HepG2 (cell line): ENCODE measurements around the gene KNL1. TPM values are rescaled to one million over a fixed set of nuclear protein-coding genes. Genes with fewer than 3 reads are reported as not detected.

Experiments
- ATF5 ChIP-seq: sonication (generic); formaldehyde crosslinking; IDR thresholded peaks from 2 replicates; pipeline ENCODE4 v1.4.0; 2020; ENCODE audit warnings: mild to moderate bottlenecking, low read depth, missing genetic modification reagents
- CBFB ChIP-seq: sonication (generic); formaldehyde crosslinking; IDR thresholded peaks from 2 replicates; pipeline ENCODE4 v1.4.0; 2020; ENCODE audit warnings: missing genetic modification reagents
- CBX1 ChIP-seq: IDR thresholded peaks from one replicate; pipeline ENCODE4 v1.6.1; 2016; ENCODE audit warnings: antibody characterized with exemption, low read depth
- E2F1 ChIP-seq: sonication (generic); formaldehyde crosslinking; IDR thresholded peaks from 2 replicates; pipeline ENCODE4 v1.5.0; 2020; ENCODE audit warnings: missing genetic modification reagents
- ESRRA ChIP-seq: sonication (generic); formaldehyde crosslinking; IDR thresholded peaks from 2 replicates; pipeline ENCODE4 v1.5.1; 2020; ENCODE audit warnings: mild to moderate bottlenecking, low read depth, missing genetic modification reagents
- HNF4G ChIP-seq, 2 experiments: sonication (generic) in 1 of 2; formaldehyde crosslinking in 1 of 2; IDR thresholded peaks; 2 replicates each; pipeline versions ENCODE4 v1.4.0 to v1.6.1; 2011 to 2020; ENCODE audit warnings: borderline replicate concordance in 2 of 2, low read depth in 2 of 2, mild to moderate bottlenecking in 2 of 2, low read length in 1 of 2, missing genetic modification reagents in 1 of 2, moderate library complexity in 1 of 2
- HNRNPH1 ChIP-seq: fragments of 200-400 bp; formaldehyde crosslinking; optimal IDR thresholded peaks from 2 replicates; pipeline ENCODE3; 2017; ENCODE audit warnings: mild to moderate bottlenecking, low read depth, low read length
- MAZ ChIP-seq, 2 experiments: sonication (generic) in 1 of 2; formaldehyde crosslinking in 1 of 2; IDR thresholded peaks; 2 replicates each; pipeline versions ENCODE4 v1.5.0 to v1.6.1; 2012 to 2020; ENCODE audit warnings: low read depth in 2 of 2, mild to moderate bottlenecking in 2 of 2, borderline replicate concordance in 1 of 2, improper control_type of control experiment in 1 of 2, low read length in 1 of 2, missing genetic modification reagents in 1 of 2, moderate library complexity in 1 of 2
- MLLT10 ChIP-seq: sonication (generic); formaldehyde crosslinking; IDR thresholded peaks from 2 replicates; pipeline ENCODE4 v1.4.0; 2020; ENCODE audit warnings: missing genetic modification reagents
- MTA3 ChIP-seq: sonication (generic); formaldehyde crosslinking; IDR thresholded peaks from 2 replicates; pipeline ENCODE4 v1.4.0; 2020; ENCODE audit warnings: missing genetic modification reagents
- PBX3 ChIP-seq: sonication (generic); formaldehyde crosslinking; IDR thresholded peaks from 2 replicates; pipeline ENCODE4 v1.8.1; 2023; ENCODE audit warnings: missing genetic modification reagents, inconsistent platforms, borderline replicate concordance
- RARG ChIP-seq: sonication (generic); formaldehyde crosslinking; IDR thresholded peaks from 2 replicates; pipeline ENCODE4 v1.4.0; 2020; ENCODE audit warnings: low read depth, mild to moderate bottlenecking, missing genetic modification reagents
- SMC3 ChIP-seq: IDR thresholded peaks from 2 replicates; pipeline ENCODE4 v1.6.1; 2011; ENCODE audit warnings: low read length, improper control_type of control experiment
- SRY ChIP-seq: sonication (generic); formaldehyde crosslinking; IDR thresholded peaks from 2 replicates; pipeline ENCODE4 v1.8.0; 2022; ENCODE audit warnings: mild to moderate bottlenecking, missing genetic modification reagents
- U2AF2 ChIP-seq: fragments of 200-400 bp; formaldehyde crosslinking; IDR thresholded peaks from 2 replicates; pipeline ENCODE4 v1.6.1; 2017; ENCODE audit warnings: low read depth, mild to moderate bottlenecking, low read length
- XBP1 ChIP-seq: sonication (generic); formaldehyde crosslinking; IDR thresholded peaks from 2 replicates; pipeline ENCODE4 v1.5.0; 2020; ENCODE audit warnings: missing genetic modification reagents
- ZBTB7A ChIP-seq: sonication (generic); formaldehyde crosslinking; IDR thresholded peaks from 2 replicates; pipeline ENCODE4 v1.8.0; 2022; ENCODE audit warnings: mild to moderate bottlenecking, missing genetic modification reagents
- ZNF160 ChIP-seq: sonication (generic); formaldehyde crosslinking; IDR thresholded peaks from 2 replicates; pipeline ENCODE4 v1.8.0; 2022; ENCODE audit warnings: mild to moderate bottlenecking, inconsistent platforms, missing genetic modification reagents
- ZNF569 ChIP-seq: sonication (generic); formaldehyde crosslinking; IDR thresholded peaks from 2 replicates; pipeline ENCODE4 v1.5.0; 2020; ENCODE audit warnings: mild to moderate bottlenecking, missing genetic modification reagents, moderate library complexity, borderline replicate concordance
- ZNF766 ChIP-seq: sonication (generic); formaldehyde crosslinking; IDR thresholded peaks from 2 replicates; pipeline ENCODE4 v1.5.0; 2020; ENCODE audit warnings: missing genetic modification reagents, borderline replicate concordance
- ZNF816 ChIP-seq: sonication (generic); formaldehyde crosslinking; IDR thresholded peaks from 2 replicates; pipeline ENCODE4 v1.8.0; 2022; ENCODE audit warnings: missing genetic modification reagents, mild to moderate bottlenecking, borderline replicate concordance
- polyA plus RNA-seq, 8 experiments: library from polyadenylated mRNA; depleted of rRNA in 3 of 8; stranded (reverse) in 7 of 8; unstranded in 1 of 8; fragments of >200 nt; fragmentation: Illumina TruSeq in 4 of 8; extraction: Trizol in 4 of 8; gene quantifications; 2 replicates each; pipeline versions ENCODE4 v1.2.1 to v1.2.3, GENCODE V29; 2011 to 2016; ENCODE audit warnings: low read depth in 4 of 8, missing spikeins in 1 of 8, mixed read lengths in 1 of 8; ENCODE audit not compliant: insufficient read depth in 1 of 8
- total RNA-seq, 5 experiments: library from RNA; depleted of rRNA; stranded (reverse); fragments of >200 nt; fragmentation: Illumina TruSeq; extraction: Trizol; gene quantifications; 2 replicates each; pipeline ENCODE4 v1.2.3, GENCODE V29; 2016; ENCODE audit warnings: low read depth in 1 of 5
- TF ChIP-seq, protein P1 (sequence below): sonication (generic); formaldehyde crosslinking; IDR thresholded peaks from 2 replicates; pipeline ENCODE4 v1.8.1; 2023; ENCODE audit warnings: missing genetic modification reagents, mild to moderate bottlenecking, borderline replicate concordance
- TF ChIP-seq, protein P2 (sequence below): sonication (generic); formaldehyde crosslinking; IDR thresholded peaks from 2 replicates; pipeline ENCODE4 v1.4.0; 2020; ENCODE audit warnings: missing genetic modification reagents

KNL1 gene
- total and polyA plus RNA-seq, 2 of the 13 experiments (the other 11 are each of a cell fraction or from before 2014, with no cell fraction given), result 8.0 to 21.4 TPM

DNA sequence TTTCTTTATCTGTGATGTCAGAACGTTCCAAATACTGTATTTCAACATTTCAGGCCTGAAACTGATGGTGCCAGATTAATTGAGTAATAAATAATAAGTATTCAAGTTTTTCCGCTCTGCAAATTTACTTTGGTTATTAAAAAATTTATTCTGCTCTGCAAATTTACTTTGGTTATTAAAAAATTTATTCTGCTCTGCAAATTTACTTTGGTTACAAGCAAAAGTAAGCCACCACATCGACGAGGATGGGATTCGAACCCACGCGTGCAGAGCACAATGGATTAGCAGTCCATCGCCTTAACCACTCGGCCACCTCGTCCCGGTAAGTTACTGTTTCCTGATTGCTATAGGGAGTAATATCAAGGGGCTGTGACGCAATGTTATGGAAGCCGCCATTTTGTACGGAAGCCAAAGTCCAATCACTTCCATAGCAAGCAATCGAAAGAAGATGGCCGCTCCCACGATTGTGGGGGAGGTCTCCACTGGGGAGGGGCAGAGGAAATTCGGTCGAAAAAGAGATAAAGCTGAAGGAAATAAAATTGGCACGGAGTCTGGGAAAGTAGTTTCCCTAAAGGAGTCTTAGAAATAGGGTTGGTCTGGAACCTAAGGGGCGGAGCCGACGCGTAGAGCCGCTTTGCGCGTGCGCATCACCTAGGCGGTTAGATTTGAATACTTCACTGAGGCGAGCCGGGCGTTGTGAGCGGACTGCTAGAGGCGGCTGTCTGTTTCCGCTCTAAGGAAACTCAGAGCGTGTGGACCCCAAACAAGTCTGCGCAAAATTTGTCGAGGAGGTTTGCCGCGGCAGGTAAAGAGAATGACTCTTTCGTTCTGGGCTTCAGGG is at the start of gene KNL1 (continued):
- no peak for TF ChIP-seq ZNF766 (CRISPR knock-in tag)
- no peak for TF ChIP-seq ATF5 (CRISPR knock-in tag)
- TF ChIP-seq ZBTB7A (CRISPR knock-in tag), result no peak
- TF ChIP-seq CBFB (CRISPR knock-in tag), result no peak
- TF ChIP-seq CBX1, result peak; percentile 41
- TF ChIP-seq PBX3, result 0 out of 2 replicates have a peak, but pooled peaks have one; percentile 58
- TF ChIP-seq ZNF160, result no peak
- 0 out of 2 replicates have a peak, but pooled peaks have one; percentile 14 for TF ChIP-seq ZNF569
- TF ChIP-seq HNRNPH1, result no peak
- TF ChIP-seq RARG (CRISPR knock-in tag), result no peak
- no peak for TF ChIP-seq MAZ (IDR thresholded peaks at IDR 0.05; ENCODE audit: borderline replicate concordance, low read depth, low read length)
- peak; percentile 53; the same call in 1 of the 2 replicates for TF ChIP-seq MAZ (CRISPR knock-in tag; IDR thresholded peaks at IDR 0.05; ENCODE audit: low read depth)
- TF ChIP-seq, protein P1, sequence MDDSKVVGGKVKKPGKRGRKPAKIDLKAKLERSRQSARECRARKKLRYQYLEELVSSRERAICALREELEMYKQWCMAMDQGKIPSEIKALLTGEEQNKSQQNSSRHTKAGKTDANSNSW (CRISPR knock-in tag), result peak; percentile 78; the same call in 1 of the 2 replicates
- no peak for TF ChIP-seq MTA3 (CRISPR knock-in tag)
- TF ChIP-seq HNF4G (IDR thresholded peaks at IDR 0.05; ENCODE audit: borderline replicate concordance, low read depth, low read length), result peak; percentile 93
- peak; percentile 93 for TF ChIP-seq HNF4G (CRISPR knock-in tag; IDR thresholded peaks at IDR 0.05; ENCODE audit: borderline replicate concordance, low read depth)
- TF ChIP-seq, protein P2, sequence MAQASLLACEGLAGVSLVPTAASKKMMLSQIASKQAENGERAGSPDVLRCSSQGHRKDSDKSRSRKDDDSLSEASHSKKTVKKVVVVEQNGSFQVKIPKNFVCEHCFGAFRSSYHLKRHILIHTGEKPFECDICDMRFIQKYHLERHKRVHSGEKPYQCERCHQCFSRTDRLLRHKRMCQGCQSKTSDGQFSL (CRISPR knock-in tag), result peak; percentile 69; the same call in 1 of the 2 replicates
- no peak for TF ChIP-seq MLLT10 (CRISPR knock-in tag)
- no peak for TF ChIP-seq ESRRA
- peak; percentile 52; the same call in 1 of the 2 replicates for TF ChIP-seq SMC3
- TF ChIP-seq ZNF816 (CRISPR knock-in tag), result no peak
- TF ChIP-seq SRY (CRISPR knock-in tag), result 0 out of 2 replicates have a peak, but pooled peaks have one; percentile 20
- no peak for TF ChIP-seq XBP1
- no peak for TF ChIP-seq U2AF2
- TF ChIP-seq E2F1 (CRISPR knock-in tag), result peak; percentile 79
